ENCODE data around the gene RGS6.

Gene RGS6

GRCh38 chr14:72089625-72090024 is 157.4 kb downstream of the RGS6 start:
- DNase-seq = no peak

- no peak for DNase-seq
Observed at GRCh38 chr14:72094844-72095582, 162.8 kb downstream of the RGS6 start.

- no peak for DNase-seq
Observed at GRCh38 chr14:72097173-72097783, 165.0 kb downstream of the RGS6 start.

- no peak for DNase-seq
Observed at GRCh38 chr14:72098210-72098609, 166.0 kb downstream of the RGS6 start.

- no peak for DNase-seq
Observed at GRCh38 chr14:72099566-72099965, 167.3 kb downstream of the RGS6 start.

- DNase-seq = no peak
Observed at GRCh38 chr14:72104011-72104613, 171.9 kb downstream of the RGS6 start.

GRCh38 chr14:72111911-72112310 is 179.7 kb downstream of the RGS6 start:
- DNase-seq = no peak

- DNase-seq = no peak
Observed at GRCh38 chr14:72118841-72119240, 186.6 kb downstream of the RGS6 start.

GRCh38 chr14:72120315-72120714 is 188.1 kb downstream of the RGS6 start:
- no peak for DNase-seq

GRCh38 chr14:72123755-72124154 is 191.5 kb downstream of the RGS6 start:
- DNase-seq = no peak

- DNase-seq = no peak
Observed at GRCh38 chr14:72124171-72124570, 191.9 kb downstream of the RGS6 start.

- DNase-seq = no peak
Observed at GRCh38 chr14:72126091-72126490, 193.9 kb downstream of the RGS6 start.

GRCh38 chr14:72126561-72126960 is 194.3 kb downstream of the RGS6 start:
- DNase-seq = no peak

GRCh38 chr14:72128629-72129028 is 196.4 kb downstream of the RGS6 start:
- no peak for DNase-seq

GRCh38 chr14:72129291-72129690 is 197.1 kb downstream of the RGS6 start:
- DNase-seq = no peak

- DNase-seq = no peak
Observed at GRCh38 chr14:72141084-72141483, 208.9 kb downstream of the RGS6 start.

- DNase-seq = no peak
Observed at GRCh38 chr14:72142328-72142727, 210.1 kb downstream of the RGS6 start.

GRCh38 chr14:72146241-72146640 is 214.0 kb downstream of the RGS6 start:
- no peak for DNase-seq

GRCh38 chr14:72154645-72155378 is 222.6 kb downstream of the RGS6 start:
- DNase-seq = no peak

- no peak for DNase-seq
Observed at GRCh38 chr14:72155379-72155993, 223.3 kb downstream of the RGS6 start.

GRCh38 chr14:72164420-72165228 is 232.4 kb downstream of the RGS6 start:
- DNase-seq = no peak

- no peak for DNase-seq
Observed at GRCh38 chr14:72165229-72165698, 233.0 kb downstream of the RGS6 start.

All from cortex of kidney (tissue), 1 donor.